Measurements from ENCODE around the gene CHD1. TPM values are rescaled to one million over a fixed set of nuclear protein-coding genes. Genes with fewer than 3 reads are reported as not detected.

CHD1 gene
- total and polyA plus RNA-seq, 2 of the 13 experiments (the other 11 are each of a cell fraction or from before 2014, with no cell fraction given): 22.8 to 55.9 TPM

DNA sequence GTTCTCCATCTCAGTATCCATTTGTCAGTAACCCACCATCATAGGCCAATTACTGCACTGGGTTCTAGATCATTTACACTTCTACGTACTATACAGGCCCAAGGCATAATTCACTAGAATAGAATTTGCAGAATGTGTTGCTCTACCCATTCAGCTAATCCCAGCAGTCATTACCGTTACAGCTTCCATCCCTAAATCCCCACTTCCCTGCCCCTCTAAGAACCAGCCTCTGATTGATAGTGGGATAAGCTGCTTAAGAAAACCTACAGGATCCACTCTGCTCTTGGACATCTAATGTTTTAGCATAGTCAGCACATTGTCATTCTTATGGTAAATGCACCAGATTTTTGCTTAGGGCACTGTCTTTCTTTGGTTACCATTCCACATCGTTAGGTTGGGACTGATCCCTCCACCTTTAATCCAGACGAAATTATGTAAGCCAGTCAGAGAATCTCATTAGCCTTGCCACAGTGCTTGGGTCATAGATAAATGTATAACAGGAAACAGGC lies 39.3 kb upstream of the CHD1 start:
- Histone ChIP-seq H4K20me1 (ENCODE audit: insufficient read depth, low read length) (no peaks in the 10 kb centered on the region), H3K4me2 (ENCODE audit: low read depth, low read length) (no peak overlapping the region), H2AFZ (ENCODE audit: low read length) (no peak overlapping the region), H3K36me3 (replicated peaks in 1 of 2; ENCODE audit: control insufficient read depth in 1 of 2, insufficient read depth in 2 of 2, low read length in 2 of 2) (no peaks in the 10 kb centered on the region), H3K27ac (ENCODE audit: extremely low read length, insufficient read depth, low read length) (no peak overlapping the region), H3K79me2 (ENCODE audit: insufficient read depth, low read length) (no peaks in the 10 kb centered on the region), H3K9me3 (ENCODE audit: low read length) (no peaks in the 10 kb centered on the region), H3K4me3 (replicated peaks in 1 of 3; ENCODE audit: insufficient read depth in 1 of 3, low read depth in 2 of 3, low read length in 3 of 3) (no peak overlapping the region), H3K27me3 (ENCODE audit: control insufficient read depth in 1 of 2, insufficient read depth in 2 of 2, low read length in 2 of 2) (no peaks in the 10 kb centered on the region), H3K9ac (ENCODE audit: insufficient read depth, low read depth, low read length) (no peak overlapping the region), H3K4me1 (ENCODE audit: insufficient read depth, low read length) (no peaks in the 10 kb centered on the region)
- POLR2A ChIA-PET: no interaction called here
- no peak for DNase-seq (ENCODE audit: low spot score)
- no peak for ATAC-seq
- TF ChIP-seq CHD2 (IDR thresholded peaks at IDR 0.05; ENCODE audit: low read depth, low read length): no peak
- TF ChIP-seq RFX1 (IDR thresholded peaks at IDR 0.05): no peak
- peak; percentile 96 for TF ChIP-seq MAFF (IDR thresholded peaks at IDR 0.05; ENCODE audit: low read depth, low read length)
- peak; percentile 95 to 97 for TF ChIP-seq MAFK (conservative IDR thresholded peaks at IDR 0.05 in 1 of 2, IDR thresholded peaks at IDR 0.05 in 1 of 2; ENCODE audit: low read length in 2 of 2)
- 37% methylated on average over 4 of the region's 4 CpGs for WGBS (ENCODE audit: low lambda C conversion rate)
- BruUV-seq (replicated peaks): no TSS peak
- no peak for FAIRE-seq
- CTCF ChIA-PET (ENCODE audit: low intra/inter-chr PET ratio, low total read pairs): no interaction called here
- intact Hi-C loops (cut with micrococcal nuclease; ENCODE audit: unreplicated experiment) (no loop called here), in situ Hi-C loops (cut with HindIII; ENCODE audit: extremely low pct_ligation_motif_present, low pct_unique_long_range_greater_than_20kb) (no loop called here)

DNA sequence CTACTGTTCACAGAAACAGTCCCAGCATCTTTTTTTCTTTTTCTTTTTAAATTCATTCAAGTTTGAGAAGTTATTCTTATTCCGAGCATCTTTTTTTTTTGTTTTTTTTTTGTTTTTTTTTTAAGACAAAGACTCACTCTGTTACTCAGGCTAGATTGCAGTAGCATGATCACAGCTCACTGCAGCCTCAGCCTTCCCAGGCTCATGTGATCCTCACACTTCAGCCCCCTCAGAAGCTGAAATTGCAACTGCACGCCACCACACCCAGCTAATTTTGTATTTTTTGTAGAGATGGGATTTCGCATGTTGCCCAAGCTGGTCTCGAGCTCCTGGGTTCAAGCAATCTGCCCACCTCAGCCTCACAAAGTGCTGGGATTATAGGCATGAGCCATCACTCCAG lies 36.4 kb upstream of the CHD1 start:
- intact Hi-C loops (cut with micrococcal nuclease; ENCODE audit: unreplicated experiment) (no loop called here), in situ Hi-C loops (cut with HindIII; ENCODE audit: extremely low pct_ligation_motif_present, low pct_unique_long_range_greater_than_20kb) (no loop called here)
- Histone ChIP-seq H3K9ac (ENCODE audit: insufficient read depth, low read depth, low read length) (no peak overlapping the region), H3K27ac (ENCODE audit: extremely low read length, insufficient read depth, low read length) (no peak overlapping the region), H4K20me1 (ENCODE audit: insufficient read depth, low read length) (no peaks in the 10 kb centered on the region), H3K79me2 (ENCODE audit: insufficient read depth, low read length) (no peaks in the 10 kb centered on the region), H3K4me3 (replicated peaks in 1 of 3; ENCODE audit: insufficient read depth in 1 of 3, low read depth in 2 of 3, low read length in 3 of 3) (no peak overlapping the region), H3K27me3 (ENCODE audit: control insufficient read depth in 1 of 2, insufficient read depth in 2 of 2, low read length in 2 of 2) (no peaks in the 10 kb centered on the region), H3K9me3 (ENCODE audit: low read length) (no peaks in the 10 kb centered on the region), H3K36me3 (replicated peaks in 1 of 2; ENCODE audit: control insufficient read depth in 1 of 2, insufficient read depth in 2 of 2, low read length in 2 of 2) (no peaks in the 10 kb centered on the region), H3K4me1 (ENCODE audit: insufficient read depth, low read length) (no peaks in the 10 kb centered on the region), H3K4me2 (ENCODE audit: low read depth, low read length) (no peak overlapping the region), H2AFZ (ENCODE audit: low read length) (no peak overlapping the region)
- WGBS (ENCODE audit: low lambda C conversion rate): 86% methylated on average over 4 of the region's 4 CpGs
- no peak for FAIRE-seq
- ATAC-seq: no peak
- CTCF ChIA-PET (ENCODE audit: low intra/inter-chr PET ratio, low total read pairs): no interaction called here
- POLR2A ChIA-PET: no interaction called here
- DNase-seq (ENCODE audit: low spot score): no peak
- no TSS peak for BruUV-seq (replicated peaks)
- TF ChIP-seq, protein P1, sequence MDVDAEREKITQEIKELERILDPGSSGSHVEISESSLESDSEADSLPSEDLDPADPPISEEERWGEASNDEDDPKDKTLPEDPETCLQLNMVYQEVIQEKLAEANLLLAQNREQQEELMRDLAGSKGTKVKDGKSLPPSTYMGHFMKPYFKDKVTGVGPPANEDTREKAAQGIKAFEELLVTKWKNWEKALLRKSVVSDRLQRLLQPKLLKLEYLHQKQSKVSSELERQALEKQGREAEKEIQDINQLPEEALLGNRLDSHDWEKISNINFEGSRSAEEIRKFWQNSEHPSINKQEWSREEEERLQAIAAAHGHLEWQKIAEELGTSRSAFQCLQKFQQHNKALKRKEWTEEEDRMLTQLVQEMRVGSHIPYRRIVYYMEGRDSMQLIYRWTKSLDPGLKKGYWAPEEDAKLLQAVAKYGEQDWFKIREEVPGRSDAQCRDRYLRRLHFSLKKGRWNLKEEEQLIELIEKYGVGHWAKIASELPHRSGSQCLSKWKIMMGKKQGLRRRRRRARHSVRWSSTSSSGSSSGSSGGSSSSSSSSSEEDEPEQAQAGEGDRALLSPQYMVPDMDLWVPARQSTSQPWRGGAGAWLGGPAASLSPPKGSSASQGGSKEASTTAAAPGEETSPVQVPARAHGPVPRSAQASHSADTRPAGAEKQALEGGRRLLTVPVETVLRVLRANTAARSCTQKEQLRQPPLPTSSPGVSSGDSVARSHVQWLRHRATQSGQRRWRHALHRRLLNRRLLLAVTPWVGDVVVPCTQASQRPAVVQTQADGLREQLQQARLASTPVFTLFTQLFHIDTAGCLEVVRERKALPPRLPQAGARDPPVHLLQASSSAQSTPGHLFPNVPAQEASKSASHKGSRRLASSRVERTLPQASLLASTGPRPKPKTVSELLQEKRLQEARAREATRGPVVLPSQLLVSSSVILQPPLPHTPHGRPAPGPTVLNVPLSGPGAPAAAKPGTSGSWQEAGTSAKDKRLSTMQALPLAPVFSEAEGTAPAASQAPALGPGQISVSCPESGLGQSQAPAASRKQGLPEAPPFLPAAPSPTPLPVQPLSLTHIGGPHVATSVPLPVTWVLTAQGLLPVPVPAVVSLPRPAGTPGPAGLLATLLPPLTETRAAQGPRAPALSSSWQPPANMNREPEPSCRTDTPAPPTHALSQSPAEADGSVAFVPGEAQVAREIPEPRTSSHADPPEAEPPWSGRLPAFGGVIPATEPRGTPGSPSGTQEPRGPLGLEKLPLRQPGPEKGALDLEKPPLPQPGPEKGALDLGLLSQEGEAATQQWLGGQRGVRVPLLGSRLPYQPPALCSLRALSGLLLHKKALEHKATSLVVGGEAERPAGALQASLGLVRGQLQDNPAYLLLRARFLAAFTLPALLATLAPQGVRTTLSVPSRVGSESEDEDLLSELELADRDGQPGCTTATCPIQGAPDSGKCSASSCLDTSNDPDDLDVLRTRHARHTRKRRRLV (CRISPR knock-in tag; IDR thresholded peaks at IDR 0.05): no peak
- TF ChIP-seq NFATC3 (CRISPR knock-in tag; IDR thresholded peaks at IDR 0.05): no peak
- TF ChIP-seq HOXA7 (CRISPR knock-in tag; IDR thresholded peaks at IDR 0.05): no peak
- no peak for TF ChIP-seq HOXA3 (CRISPR knock-in tag; IDR thresholded peaks at IDR 0.05)

Data from HepG2 (cell line).